Neuron (in vitro differentiated cells): ENCODE measurements around the gene BPIFA1.

Source experiments
- H2AFZ ChIP-seq: one replicate; pipeline ENCODE4 v1.6.1; 2013; ENCODE audit warnings: low read depth, mild to moderate bottlenecking, inconsistent platforms, low read length, moderate library complexity
- H3K27me3 ChIP-seq: one replicate; pipeline ENCODE4 v1.6.1; 2013; ENCODE audit warnings: low read length; ENCODE audit not compliant: insufficient read depth
- H3K36me3 ChIP-seq: one replicate; pipeline ENCODE4 v1.6.1; 2013; ENCODE audit warnings: low read length; ENCODE audit not compliant: insufficient read depth
- H3K4me1 ChIP-seq: one replicate; pipeline ENCODE4 v1.6.1; 2013; ENCODE audit warnings: low read length; ENCODE audit not compliant: insufficient read depth
- H3K4me3 ChIP-seq: 2 replicates; pipeline ENCODE4 v1.5.1; 2013; ENCODE audit warnings: mild to moderate bottlenecking, low read length, moderate library complexity
- H3K9me3 ChIP-seq: one replicate; pipeline ENCODE4 v1.6.1; 2013; ENCODE audit warnings: low read length

BPIFA1 gene

GRCh38 chr20:33250666-33251065 is 14.9 kb downstream of the BPIFA1 start:
- Histone ChIP-seq H3K36me3 (no peaks in the 10 kb centered on the region), H3K27me3 (no peaks in the 10 kb centered on the region), H3K4me1 (no peaks in the 10 kb centered on the region), H3K9me3 (no peaks in the 10 kb centered on the region), H3K4me3 (no peak overlapping the region), H2AFZ (no peak overlapping the region)

DNA sequence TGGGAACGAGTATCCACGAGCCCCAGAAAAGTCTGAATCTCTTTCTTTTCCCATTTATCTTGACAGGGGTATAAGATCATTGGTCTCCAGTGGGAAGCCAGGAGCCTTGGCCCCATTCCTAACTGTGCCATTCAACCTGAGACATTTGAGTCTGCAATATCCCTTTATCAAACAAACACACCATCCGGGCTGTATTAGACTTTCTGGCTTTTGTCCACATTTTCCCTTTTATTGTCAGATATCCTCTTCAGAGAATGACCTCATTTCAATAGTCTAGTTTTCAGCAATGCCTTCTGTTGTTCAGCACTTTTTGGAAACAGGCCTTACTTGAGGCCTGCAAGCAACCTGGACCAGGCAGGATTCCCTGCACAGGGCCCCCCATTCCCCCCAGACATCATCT is 15.7 kb downstream of the BPIFA1 start:
- no peaks in the 10 kb centered on the region for H3K27me3 ChIP-seq
- H3K36me3 ChIP-seq, result no peaks in the 10 kb centered on the region
- no peak overlapping the region for H2AFZ ChIP-seq
- H3K4me1 ChIP-seq, result no peaks in the 10 kb centered on the region
- no peaks in the 10 kb centered on the region for H3K9me3 ChIP-seq
- H3K4me3 ChIP-seq, result no peak overlapping the region

- H3K4me1 ChIP-seq, result no peaks in the 10 kb centered on the region
- no peaks in the 10 kb centered on the region for H3K9me3 ChIP-seq
- no peaks in the 10 kb centered on the region for H3K27me3 ChIP-seq
- H3K4me3 ChIP-seq, result no peak overlapping the region
- no peaks in the 10 kb centered on the region for H3K36me3 ChIP-seq
- no peak overlapping the region for H2AFZ ChIP-seq
These were observed 16.7 kb downstream of the BPIFA1 start for GRCh38 chr20:33252460-33252859.

DNA sequence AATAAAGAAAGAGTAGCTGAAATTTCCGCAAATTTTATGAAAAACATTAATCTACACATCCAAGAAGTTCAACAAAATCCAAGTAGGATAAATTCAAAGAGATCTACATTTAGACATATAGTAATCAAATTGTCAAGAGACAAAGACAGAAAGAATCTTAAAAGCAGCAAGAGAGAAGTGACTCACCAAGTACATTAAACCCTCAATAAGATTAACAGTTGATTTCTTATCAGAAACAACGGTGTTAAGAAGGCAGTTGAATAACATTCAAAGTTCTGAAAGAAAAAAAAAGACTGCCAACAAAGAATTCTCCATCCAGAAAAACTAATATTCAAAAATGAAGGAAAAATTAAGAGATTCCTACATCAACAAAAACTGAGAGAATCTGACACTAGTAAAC is 19.2 kb downstream of the BPIFA1 start:
- H3K4me3 ChIP-seq, result no peak overlapping the region
- H3K36me3 ChIP-seq, result no peaks in the 10 kb centered on the region
- no peaks in the 10 kb centered on the region for H3K27me3 ChIP-seq
- H2AFZ ChIP-seq, result no peak overlapping the region
- H3K9me3 ChIP-seq, result no peaks in the 10 kb centered on the region
- H3K4me1 ChIP-seq, result no peaks in the 10 kb centered on the region

- no peak overlapping the region for H2AFZ ChIP-seq
- no peaks in the 10 kb centered on the region for H3K9me3 ChIP-seq
- no peak overlapping the region for H3K4me3 ChIP-seq
- no peaks in the 10 kb centered on the region for H3K27me3 ChIP-seq
- H3K36me3 ChIP-seq, result no peaks in the 10 kb centered on the region
- H3K4me1 ChIP-seq, result no peaks in the 10 kb centered on the region
These were observed 21.4 kb downstream of the BPIFA1 start for GRCh38 chr20:33257237-33257636.

GRCh38 chr20:33259371-33259770 is 23.6 kb downstream of the BPIFA1 start:
- no peaks in the 10 kb centered on the region for H3K36me3 ChIP-seq
- no peak overlapping the region for H3K4me3 ChIP-seq
- no peaks in the 10 kb centered on the region for H3K4me1 ChIP-seq
- no peaks in the 10 kb centered on the region for H3K9me3 ChIP-seq
- H2AFZ ChIP-seq, result no peak overlapping the region
- no peaks in the 10 kb centered on the region for H3K27me3 ChIP-seq

GRCh38 chr20:33261465-33261864 is 25.7 kb downstream of the BPIFA1 start:
- H3K36me3 ChIP-seq, result no peaks in the 10 kb centered on the region
- no peaks in the 10 kb centered on the region for H3K9me3 ChIP-seq
- H2AFZ ChIP-seq, result no peak overlapping the region
- no peak overlapping the region for H3K4me3 ChIP-seq
- H3K4me1 ChIP-seq, result no peaks in the 10 kb centered on the region
- H3K27me3 ChIP-seq, result no peaks in the 10 kb centered on the region

DNA sequence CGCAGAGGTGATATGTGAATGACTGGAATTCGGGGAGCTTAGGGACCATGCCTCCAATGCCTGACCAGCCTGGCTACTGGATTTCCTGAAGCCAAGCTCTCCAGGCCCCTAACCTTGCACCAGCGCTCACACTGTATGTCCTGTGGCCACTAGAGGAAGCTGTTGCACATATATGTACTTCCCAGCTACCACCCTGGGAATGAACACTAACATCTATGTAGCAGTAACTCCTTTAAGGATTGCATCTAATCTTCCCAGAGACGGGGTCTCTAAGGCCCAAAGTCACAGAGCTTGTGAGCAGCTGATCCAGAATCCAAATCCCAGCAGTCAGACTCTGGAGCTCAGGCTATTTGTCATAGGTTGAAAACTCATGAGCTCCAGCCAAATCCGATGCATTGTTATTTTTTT is 26.9 kb downstream of the BPIFA1 start:
- Histone ChIP-seq H3K36me3 (no peaks in the 10 kb centered on the region), H3K4me1 (no peaks in the 10 kb centered on the region), H3K9me3 (no peaks in the 10 kb centered on the region), H3K27me3 (no peaks in the 10 kb centered on the region), H3K4me3 (no peak overlapping the region), H2AFZ (no peak overlapping the region)

DNA sequence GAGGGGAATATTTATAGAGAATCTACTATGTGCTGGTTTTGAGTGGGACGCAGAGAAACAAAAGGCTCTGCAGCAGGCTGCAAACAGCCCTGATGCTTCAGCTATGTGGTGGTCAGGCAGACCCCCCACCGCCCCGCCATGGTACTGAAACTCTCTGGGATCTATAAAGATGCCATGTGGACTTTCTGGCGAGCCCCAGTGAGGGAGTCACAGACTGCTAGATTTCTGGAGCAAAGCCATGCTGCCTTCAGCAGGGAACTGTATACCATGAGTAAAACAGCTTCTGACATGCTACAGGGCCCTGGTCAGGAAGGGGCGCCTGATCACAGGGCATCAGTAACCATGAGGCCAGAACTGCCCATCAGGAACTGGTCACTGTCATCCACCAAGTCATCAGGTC is 28.0 kb downstream of the BPIFA1 start:
- Histone ChIP-seq H3K36me3 (no peaks in the 10 kb centered on the region), H3K27me3 (no peaks in the 10 kb centered on the region)

DNA sequence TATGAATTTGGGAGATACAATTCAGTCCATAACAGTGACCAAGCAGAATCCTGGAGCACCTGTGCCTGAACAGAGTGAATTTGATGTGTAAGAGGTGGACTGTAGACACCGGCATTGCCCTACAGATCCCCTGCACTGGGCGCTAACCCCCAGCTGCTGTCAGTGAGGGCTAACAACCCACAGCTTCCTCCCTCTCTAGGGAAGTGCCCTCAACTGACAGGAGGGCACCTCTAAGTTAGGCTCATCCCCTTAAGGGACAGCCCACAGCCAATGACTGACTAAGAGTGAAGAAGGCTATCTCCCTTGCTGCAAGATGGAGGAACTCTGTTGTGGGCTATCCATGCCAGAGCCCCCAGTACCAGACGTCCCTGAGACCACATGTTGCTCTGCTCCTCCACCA is 31.9 kb downstream of the BPIFA1 start:
- H3K4me1 ChIP-seq, result no peaks in the 10 kb centered on the region
- H3K4me3 ChIP-seq, result no peak overlapping the region
- H2AFZ ChIP-seq, result no peak overlapping the region
- no peaks in the 10 kb centered on the region for H3K27me3 ChIP-seq
- H3K9me3 ChIP-seq, result no peaks in the 10 kb centered on the region
- H3K36me3 ChIP-seq, result no peaks in the 10 kb centered on the region

More for the DNA sequence above, 28.0 kb downstream of the BPIFA1 start:
- Histone ChIP-seq H3K4me1 (no peaks in the 10 kb centered on the region), H3K9me3 (no peaks in the 10 kb centered on the region), H2AFZ (no peak overlapping the region), H3K4me3 (no peak overlapping the region)

DNA sequence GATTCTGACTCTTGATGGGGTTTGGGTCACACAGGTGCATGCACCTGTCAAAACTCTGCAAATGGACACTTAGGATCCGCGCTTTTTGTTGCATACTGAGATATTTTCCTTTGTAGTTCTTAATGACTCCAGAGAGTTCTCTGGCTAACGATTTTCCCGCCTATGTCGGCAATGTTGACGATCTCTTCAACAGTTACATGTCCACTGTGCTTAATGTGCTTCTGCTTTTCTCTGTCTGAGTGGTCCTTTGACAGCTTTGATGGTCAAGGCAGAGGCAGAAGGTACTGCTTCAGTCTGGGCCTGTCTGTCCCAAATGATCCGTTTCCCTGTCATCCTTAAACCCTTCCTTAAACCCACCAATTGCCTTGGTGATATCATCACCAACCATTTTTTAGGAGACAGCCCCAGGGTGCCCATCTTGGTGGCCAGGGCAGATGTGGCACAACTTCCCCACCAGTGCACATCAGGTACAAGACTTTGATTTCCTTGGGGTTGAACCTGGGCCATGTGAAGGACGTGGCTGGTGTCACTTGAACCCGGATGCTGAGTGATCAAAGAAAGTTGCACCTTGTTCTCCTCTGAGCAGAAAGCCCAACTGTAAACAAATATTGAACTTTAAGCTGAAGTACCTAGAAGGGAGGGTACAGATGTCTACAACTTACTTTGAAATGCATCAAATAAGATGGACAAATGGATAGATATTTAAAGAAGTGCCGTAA is 36.5 kb downstream of the BPIFA1 start:
- no peaks in the 10 kb centered on the region for H3K4me1 ChIP-seq
- H3K36me3 ChIP-seq, result no peaks in the 10 kb centered on the region
- no peak overlapping the region for H3K4me3 ChIP-seq
- no peaks in the 10 kb centered on the region for H3K9me3 ChIP-seq
- H2AFZ ChIP-seq, result no peak overlapping the region
- peaks cover 13% of the 10 kb centered on the region for H3K27me3 ChIP-seq

GRCh38 chr20:33273117-33273851 is 37.5 kb downstream of the BPIFA1 start:
- H3K27me3 ChIP-seq, result peaks cover 13% of the 10 kb centered on the region
- H3K36me3 ChIP-seq, result no peaks in the 10 kb centered on the region
- H3K4me1 ChIP-seq, result no peaks in the 10 kb centered on the region
- H3K4me3 ChIP-seq, result no peak overlapping the region
- no peaks in the 10 kb centered on the region for H3K9me3 ChIP-seq
- H2AFZ ChIP-seq, result no peak overlapping the region

DNA sequence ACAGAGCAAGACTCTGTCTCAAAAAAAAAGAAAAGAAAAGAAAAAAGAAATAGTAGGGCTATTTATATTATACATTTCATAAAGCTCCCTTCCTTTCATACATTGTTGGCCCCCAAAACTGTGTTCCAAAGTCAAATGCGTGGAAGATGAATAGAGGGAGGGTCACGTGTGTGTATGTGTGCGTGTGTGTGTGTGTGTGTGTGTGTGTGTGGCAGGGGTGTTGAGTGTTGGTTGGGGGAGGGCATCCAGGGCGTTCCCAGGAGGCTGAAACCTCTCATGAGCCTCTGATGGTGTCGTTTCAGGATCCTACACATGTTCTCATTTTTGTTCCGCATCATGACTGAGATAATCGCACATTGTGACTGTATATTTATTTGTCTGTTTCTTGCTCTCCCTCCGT is 39.4 kb downstream of the BPIFA1 start:
- no peaks in the 10 kb centered on the region for H3K9me3 ChIP-seq
- no peaks in the 10 kb centered on the region for H3K36me3 ChIP-seq
- H3K4me1 ChIP-seq, result no peaks in the 10 kb centered on the region
- H3K27me3 ChIP-seq, result peaks cover 22% of the 10 kb centered on the region
- H3K4me3 ChIP-seq, result no peak overlapping the region
- no peak overlapping the region for H2AFZ ChIP-seq
